ENCODE measurements around the gene SPATC1L.

DNA sequence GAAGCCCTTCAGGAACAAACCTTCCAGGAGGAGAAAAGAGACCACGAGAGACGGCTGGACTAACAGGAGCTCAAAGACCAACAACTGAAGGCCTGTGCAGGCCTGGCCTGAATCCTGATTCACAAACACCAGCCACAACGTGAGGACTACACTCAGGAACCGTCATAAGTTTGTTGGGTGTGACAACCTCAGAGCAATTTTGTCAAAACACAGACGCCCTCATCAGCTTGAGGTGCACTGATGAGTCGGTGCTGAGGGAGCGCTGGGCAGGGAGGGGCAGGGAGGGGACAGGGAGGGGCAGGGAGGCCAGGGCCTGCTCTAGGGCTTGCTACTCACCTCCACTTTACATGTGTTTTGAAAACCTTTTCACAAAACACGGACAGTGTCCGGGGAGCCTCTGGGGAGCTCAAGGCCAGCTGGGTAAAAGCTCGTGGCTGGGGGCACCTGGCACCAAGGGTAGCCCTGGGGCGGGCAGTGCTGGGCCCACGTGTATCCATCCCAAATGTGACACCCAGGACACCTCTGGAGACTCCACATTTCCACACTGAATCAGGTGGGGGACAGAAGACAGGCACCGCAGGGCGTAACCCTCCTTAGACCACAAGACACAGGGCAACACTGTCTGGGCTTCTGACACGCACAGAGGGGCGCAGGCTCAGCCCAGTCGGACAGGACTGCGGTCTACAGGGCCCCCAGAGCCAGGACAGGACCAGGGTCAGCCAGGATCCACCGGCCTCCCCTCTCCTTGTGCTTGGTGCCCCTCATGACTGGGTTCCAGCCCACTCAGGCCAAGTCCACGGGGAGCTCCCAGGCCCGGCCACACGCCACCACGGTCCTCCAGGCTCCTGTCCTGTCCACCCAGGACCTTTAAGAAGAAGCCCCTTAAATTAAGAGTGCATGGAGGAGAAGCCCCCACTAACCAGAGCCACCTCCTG, 27.8 kb upstream of the SPATC1L start:
- TF ChIP-seq SUZ12 (IDR thresholded peaks at IDR 0.05; ENCODE audit: extremely low read depth, insufficient read depth, insufficient read length) = no peak
- TF ChIP-seq YY1 (IDR thresholded peaks at IDR 0.05; ENCODE audit: insufficient read depth, insufficient read length) = no peak
